Mesothelial cell of epicardium (in vitro differentiated cells): ENCODE results near the gene SGMS1. TPM values are rescaled to one million over a fixed set of nuclear protein-coding genes. Genes with fewer than 3 reads are reported as not detected.

Experiments used
- DNase-seq, 2 experiments: peaks; one replicate each; pipeline ENCODE4 v3.0.0; 2021; ENCODE audit warnings: low spot score in 2 of 2; ENCODE audit not compliant: unreplicated experiment in 2 of 2
- H3K27ac Mint-ChIP-seq: 2 replicates; pipeline ENCODE4 v1.8.0; 2021; ENCODE audit warnings: mixed read lengths
- H3K27me3 Mint-ChIP-seq: 2 replicates; pipeline ENCODE4 v1.8.0; 2021; ENCODE audit warnings: low read depth, mixed read lengths
- H3K36me3 Mint-ChIP-seq: 2 replicates; pipeline ENCODE4 v1.8.0; 2021; ENCODE audit warnings: mixed read lengths
- H3K4me1 Mint-ChIP-seq: 2 replicates; pipeline ENCODE4 v1.8.0; 2021; ENCODE audit warnings: mixed read lengths
- H3K4me3 Mint-ChIP-seq: 2 replicates; pipeline ENCODE4 v1.8.0; 2021; ENCODE audit warnings: mild to moderate bottlenecking, moderate library complexity, mixed read lengths
- H3K9me3 Mint-ChIP-seq: 2 replicates; pipeline ENCODE4 v1.8.0; 2021; ENCODE audit warnings: mixed read lengths
- CTCF ChIP-seq: fragments of 200-600 bp; sonication (generic); IDR thresholded peaks from one replicate; pipeline ENCODE4 v1.5.0; 2021; ENCODE audit warnings: antibody characterized with exemption; ENCODE audit not compliant: unreplicated experiment
- total RNA-seq: library from RNA; stranded (reverse); gene quantifications from 3 replicates; pipeline ENCODE4 v1.2.1, GENCODE V29; 2021

SGMS1 gene
- total RNA-seq, 1 donor from 2014 or later: 14.9 TPM

- H3K36me3 Mint-ChIP-seq: no peaks in the 10 kb centered on the region
- H3K9me3 Mint-ChIP-seq: no peaks in the 10 kb centered on the region
Observed at GRCh38 chr10:50473756-50474155, 150.0 kb downstream of the SGMS1 start.

GRCh38 chr10:50472914-50473313 is 150.8 kb downstream of the SGMS1 start:
- Mint-ChIP-seq H3K36me3 (no peaks in the 10 kb centered on the region), H3K9me3 (no peaks in the 10 kb centered on the region), H3K27ac (no peak overlapping the region), H3K27me3 (no peaks in the 10 kb centered on the region), H3K4me3 (no peak overlapping the region), H3K4me1 (peaks cover 23% of the 10 kb centered on the region)
- no peak for DNase-seq
- TF ChIP-seq CTCF: no peak

More at GRCh38 chr10:50473756-50474155, 150.0 kb downstream of the SGMS1 start:
- H3K4me3 Mint-ChIP-seq: no peak overlapping the region
- no peak for TF ChIP-seq CTCF
- no peak for DNase-seq
- H3K27me3 Mint-ChIP-seq: no peaks in the 10 kb centered on the region
- no peak overlapping the region for H3K27ac Mint-ChIP-seq
- peaks cover 23% of the 10 kb centered on the region for H3K4me1 Mint-ChIP-seq

GRCh38 chr10:50471583-50471975 is 152.2 kb downstream of the SGMS1 start:
- no peak for DNase-seq
- Mint-ChIP-seq H3K9me3 (no peaks in the 10 kb centered on the region), H3K27me3 (no peaks in the 10 kb centered on the region), H3K4me1 (peaks cover 23% of the 10 kb centered on the region), H3K36me3 (no peaks in the 10 kb centered on the region), H3K4me3 (no peak overlapping the region), H3K27ac (peak overlapping the region; percentile 87)
- TF ChIP-seq CTCF: no peak

GRCh38 chr10:50470798-50471582 is 152.8 kb downstream of the SGMS1 start:
- no peaks in the 10 kb centered on the region for H3K36me3 Mint-ChIP-seq
- TF ChIP-seq CTCF: no peak
- H3K4me3 Mint-ChIP-seq: no peak overlapping the region
- H3K27ac Mint-ChIP-seq: peak overlapping the region; percentile 87
- peaks cover 23% of the 10 kb centered on the region for H3K4me1 Mint-ChIP-seq
- no peaks in the 10 kb centered on the region for H3K9me3 Mint-ChIP-seq
- no peak for DNase-seq
- H3K27me3 Mint-ChIP-seq: no peaks in the 10 kb centered on the region

- no peak for TF ChIP-seq CTCF
- H3K4me3 Mint-ChIP-seq: no peak overlapping the region
- DNase-seq: no peak
Observed at GRCh38 chr10:50470345-50470744, 153.4 kb downstream of the SGMS1 start.

GRCh38 chr10:50469778-50470193 is 154.0 kb downstream of the SGMS1 start:
- no peak overlapping the region for H3K4me3 Mint-ChIP-seq
- H3K36me3 Mint-ChIP-seq: no peaks in the 10 kb centered on the region
- TF ChIP-seq CTCF: no peak
- no peak overlapping the region for H3K27ac Mint-ChIP-seq
- no peaks in the 10 kb centered on the region for H3K27me3 Mint-ChIP-seq
- DNase-seq: no peak
- no peaks in the 10 kb centered on the region for H3K9me3 Mint-ChIP-seq
- peaks cover 23% of the 10 kb centered on the region for H3K4me1 Mint-ChIP-seq

More at GRCh38 chr10:50470345-50470744, 153.4 kb downstream of the SGMS1 start:
- H3K36me3 Mint-ChIP-seq: no peaks in the 10 kb centered on the region
- H3K9me3 Mint-ChIP-seq: no peaks in the 10 kb centered on the region
- peak overlapping the region; percentile 87 for H3K27ac Mint-ChIP-seq
- no peaks in the 10 kb centered on the region for H3K27me3 Mint-ChIP-seq
- H3K4me1 Mint-ChIP-seq: peaks cover 23% of the 10 kb centered on the region
